Measurements from ENCODE around the gene KCNQ1. TPM values are rescaled to one million over a fixed set of nuclear protein-coding genes. Genes with fewer than 3 reads are reported as not detected.

KCNQ1 gene
- total RNA-seq, 2 donors from 2014 or later, result 38.9 to 46.1 TPM

DNA sequence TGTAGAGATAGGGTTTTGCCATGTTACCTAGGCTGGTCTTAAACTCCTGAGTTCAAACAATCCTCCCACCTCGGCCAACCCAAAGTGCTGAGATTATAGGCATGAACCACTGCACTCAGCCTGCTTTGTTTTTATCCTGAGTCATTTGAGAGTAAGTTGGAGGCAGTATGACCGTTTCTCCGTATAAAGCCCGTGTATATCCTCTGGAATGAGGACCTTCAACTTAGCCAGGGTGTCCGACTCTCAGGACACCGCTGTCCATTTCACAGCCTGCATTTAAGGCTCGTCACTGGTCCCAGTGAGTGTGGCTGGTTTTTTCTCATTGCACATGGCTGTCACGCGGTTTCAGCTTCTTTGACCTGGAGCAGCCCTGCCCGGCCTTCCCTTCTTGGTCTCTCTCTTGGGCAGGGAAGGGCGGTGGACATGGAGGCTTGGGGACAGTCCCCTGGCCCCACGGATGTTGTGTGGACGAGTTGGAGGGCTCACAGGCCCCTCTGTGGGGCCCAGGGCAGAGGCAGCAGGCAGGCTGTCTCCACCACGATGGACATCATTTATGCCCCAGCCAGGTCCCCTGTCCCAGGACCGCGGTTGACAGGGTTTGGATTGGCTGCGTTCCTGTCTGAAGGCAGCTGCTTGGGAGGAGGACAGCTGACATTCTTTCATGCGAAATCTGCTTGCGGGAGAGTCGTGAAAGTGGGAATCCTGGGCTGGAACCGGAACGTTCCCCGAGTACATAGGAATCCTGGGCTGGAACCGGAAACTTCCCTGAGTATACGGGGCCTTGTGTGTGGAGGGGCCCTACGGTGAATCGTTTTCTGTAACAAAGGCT, 93.3 kb downstream of the KCNQ1 start:
- ATAC-seq, result no peak
- 78 to 84% methylated on average over 19 to 27 of the region's 27 CpGs for WGBS, 2 donors
- peak in 2 of 4 donors; percentile 2 to 7 for DNase-seq

DNA sequence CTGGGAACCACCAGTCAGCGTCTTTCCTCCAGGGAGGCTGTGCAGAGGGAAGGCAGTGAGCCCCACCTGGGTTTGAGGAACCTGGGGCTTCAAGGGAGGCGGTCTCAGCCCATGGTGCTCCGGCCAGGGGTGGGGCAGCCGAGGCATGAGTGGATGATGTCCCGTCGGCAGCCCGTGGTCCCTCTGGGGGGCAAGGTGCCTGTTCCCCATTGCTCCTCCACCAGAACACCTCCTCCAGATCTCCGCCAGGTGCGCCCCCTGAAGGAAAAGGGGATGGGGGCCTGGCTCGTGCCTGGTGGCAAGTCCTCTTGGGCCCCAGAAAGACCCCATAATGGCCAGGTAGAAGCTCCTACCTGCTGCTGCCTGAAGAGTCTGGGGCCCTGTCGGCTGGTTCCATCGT, 94.1 kb downstream of the KCNQ1 start:
- no peaks in the 10 kb centered on the region for H3K4me1 ChIP-seq
- DNase-seq, result peak in 2 of 4 donors; percentile 4 to 6
- no peaks in the 10 kb centered on the region for H3K9me3 ChIP-seq
- H3K4me3 ChIP-seq, result no peak overlapping the region
- H3K36me3 ChIP-seq (replicated peaks in 1 of 2; ENCODE audit: insufficient read depth in 1 of 2, low read depth in 2 of 2), result no peaks in the 10 kb centered on the region
- H3K27ac ChIP-seq, result no peak overlapping the region
- ATAC-seq, result no peak
- WGBS, 2 donors, result 89 to 95% methylated on average over 6 to 12 of the region's 12 CpGs
- TF ChIP-seq, protein P1, sequence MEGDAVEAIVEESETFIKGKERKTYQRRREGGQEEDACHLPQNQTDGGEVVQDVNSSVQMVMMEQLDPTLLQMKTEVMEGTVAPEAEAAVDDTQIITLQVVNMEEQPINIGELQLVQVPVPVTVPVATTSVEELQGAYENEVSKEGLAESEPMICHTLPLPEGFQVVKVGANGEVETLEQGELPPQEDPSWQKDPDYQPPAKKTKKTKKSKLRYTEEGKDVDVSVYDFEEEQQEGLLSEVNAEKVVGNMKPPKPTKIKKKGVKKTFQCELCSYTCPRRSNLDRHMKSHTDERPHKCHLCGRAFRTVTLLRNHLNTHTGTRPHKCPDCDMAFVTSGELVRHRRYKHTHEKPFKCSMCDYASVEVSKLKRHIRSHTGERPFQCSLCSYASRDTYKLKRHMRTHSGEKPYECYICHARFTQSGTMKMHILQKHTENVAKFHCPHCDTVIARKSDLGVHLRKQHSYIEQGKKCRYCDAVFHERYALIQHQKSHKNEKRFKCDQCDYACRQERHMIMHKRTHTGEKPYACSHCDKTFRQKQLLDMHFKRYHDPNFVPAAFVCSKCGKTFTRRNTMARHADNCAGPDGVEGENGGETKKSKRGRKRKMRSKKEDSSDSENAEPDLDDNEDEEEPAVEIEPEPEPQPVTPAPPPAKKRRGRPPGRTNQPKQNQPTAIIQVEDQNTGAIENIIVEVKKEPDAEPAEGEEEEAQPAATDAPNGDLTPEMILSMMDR (IDR thresholded peaks at IDR 0.05), result no peak
- TF ChIP-seq POLR2A (IDR thresholded peaks at IDR 0.05), result no peak
- intact Hi-C loops (cut with DNase I), result loop anchor here (5.0 kb wide), 1 partner anchor 338 kb away; no protein-coding TSS in a partner anchor
- H3K27me3 ChIP-seq, result no peaks in the 10 kb centered on the region

More for the DNA sequence above, 93.3 kb downstream of the KCNQ1 start:
- no peaks in the 10 kb centered on the region for H3K27me3 ChIP-seq
- H3K27ac ChIP-seq, result no peak overlapping the region
- H3K36me3 ChIP-seq (replicated peaks in 1 of 2; ENCODE audit: insufficient read depth in 1 of 2, low read depth in 2 of 2), result no peaks in the 10 kb centered on the region
- H3K4me1 ChIP-seq, result peaks cover 6% of the 10 kb centered on the region
- H3K4me3 ChIP-seq, result no peak overlapping the region
- intact Hi-C loops (cut with DNase I), result loop anchor here (5.0 kb wide), 1 partner anchor 339 kb away; no protein-coding TSS in a partner anchor
- TF ChIP-seq, protein P1 (IDR thresholded peaks at IDR 0.05), result no peak
- no peak for TF ChIP-seq POLR2A (IDR thresholded peaks at IDR 0.05)
- H3K9me3 ChIP-seq, result no peaks in the 10 kb centered on the region

DNA sequence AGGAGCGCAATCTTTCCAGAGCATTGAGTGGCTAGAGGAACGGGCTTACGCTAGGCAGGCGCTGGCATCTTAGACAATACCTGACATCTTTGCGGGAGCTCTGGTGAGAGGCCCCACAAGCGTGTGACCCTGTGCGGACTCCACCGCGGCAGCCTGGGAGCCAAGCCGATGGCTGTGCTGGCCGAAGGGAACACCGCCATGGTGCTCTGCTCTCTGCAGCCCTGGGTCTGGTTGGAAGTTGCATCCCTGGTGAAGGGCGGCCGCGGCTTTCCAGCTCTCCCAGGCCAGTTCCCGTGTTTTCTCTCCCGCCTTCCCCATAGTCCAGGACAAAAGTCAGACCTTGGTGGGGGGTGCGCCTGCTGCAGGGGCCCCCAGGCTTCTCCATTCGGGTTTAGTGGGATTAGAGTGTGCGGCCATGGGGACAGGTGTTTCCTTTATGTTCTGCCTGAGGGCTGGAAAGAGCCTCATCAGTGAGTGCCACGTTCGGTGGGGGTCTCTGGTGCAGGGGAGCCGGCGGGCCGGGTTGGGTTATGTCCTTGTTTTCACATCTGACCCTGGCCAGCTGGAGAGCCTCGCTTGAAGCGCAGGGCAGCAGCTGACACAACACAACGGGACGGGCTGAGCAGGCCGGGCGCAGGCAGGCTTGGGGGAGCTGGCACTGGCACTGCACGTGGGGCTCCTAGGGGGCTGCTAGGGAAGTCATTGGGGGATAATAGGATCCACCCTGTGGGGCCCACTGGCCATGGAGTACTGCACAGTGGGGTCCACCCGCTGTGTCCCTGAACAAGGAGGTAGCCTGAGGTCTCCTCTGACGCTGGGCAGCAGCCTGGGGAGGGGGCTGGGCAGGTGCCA, 94.8 kb downstream of the KCNQ1 start:
- H3K4me1 ChIP-seq, result no peaks in the 10 kb centered on the region
- no peaks in the 10 kb centered on the region for H3K27me3 ChIP-seq
- no peaks in the 10 kb centered on the region for H3K9me3 ChIP-seq
- H3K4me3 ChIP-seq, result no peak overlapping the region
- TF ChIP-seq, protein P1 (IDR thresholded peaks at IDR 0.05), result no peak
- TF ChIP-seq POLR2A (IDR thresholded peaks at IDR 0.05), result no peak
- H3K36me3 ChIP-seq (replicated peaks in 1 of 2; ENCODE audit: insufficient read depth in 1 of 2, low read depth in 2 of 2), result no peaks in the 10 kb centered on the region
- WGBS, 2 donors, result 87 to 94% methylated on average over 29 to 32 of the region's 34 CpGs
- intact Hi-C loops (cut with DNase I), result loop anchor here (5.0 kb wide), 1 partner anchor 338 kb away; no protein-coding TSS in a partner anchor
- no peak overlapping the region for H3K27ac ChIP-seq
- ATAC-seq (no peak), DNase-seq (peak in 3 of 4 donors; percentile 3 to 8 (median 8))

DNA sequence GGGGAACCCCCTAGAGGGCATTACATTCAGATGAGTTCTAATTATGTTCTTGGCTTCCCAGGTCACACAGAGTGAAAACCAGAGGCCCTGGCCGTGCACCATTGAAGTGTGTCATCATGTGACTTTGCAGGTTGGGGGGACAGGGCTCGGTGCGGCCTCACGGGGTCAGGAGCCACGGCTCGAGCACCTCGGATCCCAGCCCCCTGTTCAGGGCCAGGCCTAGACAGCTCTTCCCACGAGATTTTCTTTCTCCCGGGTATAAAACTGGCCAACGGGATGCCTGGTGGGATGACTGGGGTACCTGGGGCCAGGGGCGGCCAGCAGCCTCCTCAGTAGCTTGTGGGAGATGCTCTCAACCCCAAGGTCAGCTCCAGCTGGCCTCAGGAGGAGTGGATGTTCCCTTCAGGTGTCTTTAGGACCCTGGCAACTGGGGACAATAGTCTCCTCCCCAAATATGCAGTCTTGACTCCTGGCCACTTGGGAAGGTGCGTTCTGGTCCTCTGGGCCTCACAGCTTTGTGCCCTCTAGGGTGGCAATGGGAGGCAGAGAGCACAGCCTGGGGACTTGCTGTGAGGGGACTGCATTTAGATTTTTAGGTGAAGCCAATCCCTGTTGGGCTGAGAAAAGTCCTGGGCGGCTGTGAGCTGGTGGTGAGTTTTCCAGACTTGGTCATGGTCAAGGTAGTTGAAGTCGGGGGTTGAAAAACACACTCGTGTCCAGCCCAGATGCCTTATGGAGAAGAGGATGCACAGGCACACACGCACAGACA, 95.6 kb downstream of the KCNQ1 start:
- Histone ChIP-seq H3K27ac (no peak overlapping the region), H3K4me1 (no peaks in the 10 kb centered on the region), H3K9me3 (no peaks in the 10 kb centered on the region), H3K27me3 (no peaks in the 10 kb centered on the region), H3K36me3 (replicated peaks in 1 of 2; ENCODE audit: insufficient read depth in 1 of 2, low read depth in 2 of 2) (no peaks in the 10 kb centered on the region), H3K4me3 (no peak overlapping the region)
- intact Hi-C loops (cut with DNase I), result no loop called here
- ATAC-seq, result no peak
- 86 to 87% methylated on average over 13 to 16 of the region's 16 CpGs for WGBS, 2 donors
- TF ChIP-seq, protein P1 (IDR thresholded peaks at IDR 0.05), result no peak
- TF ChIP-seq POLR2A (IDR thresholded peaks at IDR 0.05), result no peak
- DNase-seq, result peak in 2 of 4 donors; percentile 2 to 8

Data from body of pancreas (tissue), 4 donors.